ENCODE measurements around the gene TMEM220.
A peak's percentile ranks its signal among the peaks of the same experiment; 100 is the strongest.

Gene TMEM220

GRCh38 chr17:10741416-10742135 lies 11.8 kb upstream of the TMEM220 start:
- no peak overlapping the region for H3K4me3 ChIP-seq (ENCODE audit: low read depth, low read length)
- DNase-seq (ENCODE audit: low read depth): no peak
- no peak for TF ChIP-seq CTCF (IDR thresholded peaks at IDR 0.05; ENCODE audit: low read depth, low read length, missing control alignments)
- in situ Hi-C loops (cut with HindIII; ENCODE audit: low sequenced_read_pairs): no loop called here

- TF ChIP-seq CTCF (IDR thresholded peaks at IDR 0.05; ENCODE audit: low read depth, low read length, missing control alignments): no peak
- in situ Hi-C loops (cut with HindIII; ENCODE audit: low sequenced_read_pairs): no loop called here
- no peak for DNase-seq (ENCODE audit: low read depth)
- no peak overlapping the region for H3K4me3 ChIP-seq (ENCODE audit: low read depth, low read length)
Observed at GRCh38 chr17:10739386-10739785, 9.6 kb upstream of the TMEM220 start.

- TF ChIP-seq CTCF (IDR thresholded peaks at IDR 0.05; ENCODE audit: low read depth, low read length, missing control alignments): no peak
- no peak for DNase-seq (ENCODE audit: low read depth)
- in situ Hi-C loops (cut with HindIII; ENCODE audit: low sequenced_read_pairs): no loop called here
- no peak overlapping the region for H3K4me3 ChIP-seq (ENCODE audit: low read depth, low read length)
Observed at GRCh38 chr17:10738521-10739258, 8.9 kb upstream of the TMEM220 start.

- no peak for DNase-seq (ENCODE audit: low read depth)
- no peak for TF ChIP-seq CTCF (IDR thresholded peaks at IDR 0.05; ENCODE audit: low read depth, low read length, missing control alignments)
- in situ Hi-C loops (cut with HindIII; ENCODE audit: low sequenced_read_pairs): no loop called here
- H3K4me3 ChIP-seq (ENCODE audit: low read depth, low read length): no peak overlapping the region
Observed at GRCh38 chr17:10737736-10738135, 7.9 kb upstream of the TMEM220 start.

- in situ Hi-C loops (cut with HindIII; ENCODE audit: low sequenced_read_pairs): no loop called here
- TF ChIP-seq CTCF (IDR thresholded peaks at IDR 0.05; ENCODE audit: low read depth, low read length, missing control alignments): peak; percentile 85
- H3K4me3 ChIP-seq (ENCODE audit: low read depth, low read length): no peak overlapping the region
- DNase-seq (ENCODE audit: low read depth): peak; percentile 44
Observed at GRCh38 chr17:10737168-10737622, 7.4 kb upstream of the TMEM220 start.

GRCh38 chr17:10735821-10736220 lies 6.0 kb upstream of the TMEM220 start:
- DNase-seq (ENCODE audit: low read depth): no peak
- H3K4me3 ChIP-seq (ENCODE audit: low read depth, low read length): no peak overlapping the region
- in situ Hi-C loops (cut with HindIII; ENCODE audit: low sequenced_read_pairs): no loop called here
- TF ChIP-seq CTCF (IDR thresholded peaks at IDR 0.05; ENCODE audit: low read depth, low read length, missing control alignments): no peak

Data from astrocyte of the cerebellum (primary cell).